ENCODE results near the gene SYCP2L.
"Not testable (repeated sequence)": the region's sequence is repeated elsewhere in the genome, so short reads cannot be mapped to it uniquely, and the experiment has no call there.

The SYCP2L gene

GRCh38 chr6:10957414-10957886 lies 70.6 kb downstream of the SYCP2L start:
- no peak for DNase-seq (ENCODE audit: low spot score)

GRCh38 chr6:10960171-10960570 lies 73.3 kb downstream of the SYCP2L start:
- DNase-seq (ENCODE audit: low spot score) = no peak

- no peak for DNase-seq (ENCODE audit: low spot score)
Observed at GRCh38 chr6:10961837-10962236, 75.0 kb downstream of the SYCP2L start.

GRCh38 chr6:10962673-10963072 lies 75.8 kb downstream of the SYCP2L start:
- no peak for DNase-seq (ENCODE audit: low spot score)

- no peak for DNase-seq (ENCODE audit: low spot score)
Observed at GRCh38 chr6:10963113-10963512, 76.3 kb downstream of the SYCP2L start.

GRCh38 chr6:10964684-10965083 lies 77.8 kb downstream of the SYCP2L start:
- DNase-seq (ENCODE audit: low spot score) = no peak

GRCh38 chr6:10968776-10969175 lies 81.9 kb downstream of the SYCP2L start:
- DNase-seq (ENCODE audit: low spot score) = no peak

- no peak for DNase-seq (ENCODE audit: low spot score)
Observed at GRCh38 chr6:10970731-10971130, 83.9 kb downstream of the SYCP2L start.

GRCh38 chr6:10972196-10972595 lies 85.3 kb downstream of the SYCP2L start:
- no peak for DNase-seq (ENCODE audit: low spot score)

- DNase-seq (ENCODE audit: low spot score) = no peak
Observed at GRCh38 chr6:10976571-10976970, 89.7 kb downstream of the SYCP2L start.

GRCh38 chr6:10977231-10977968 lies 90.5 kb downstream of the SYCP2L start:
- no peak for DNase-seq (ENCODE audit: low spot score)

- DNase-seq (ENCODE audit: low spot score) = no peak
Observed at GRCh38 chr6:10979603-10980002, 92.8 kb downstream of the SYCP2L start.

- no peak for DNase-seq (ENCODE audit: low spot score)
Observed at GRCh38 chr6:10981409-10981808, 94.6 kb downstream of the SYCP2L start.

- DNase-seq (ENCODE audit: low spot score) = not testable (repeated sequence)
Observed at GRCh38 chr6:10984959-10985358, 98.1 kb downstream of the SYCP2L start.

GRCh38 chr6:10989587-10989986 lies 102.7 kb downstream of the SYCP2L start:
- DNase-seq (ENCODE audit: low spot score) = no peak

GRCh38 chr6:10991115-10991514 lies 104.3 kb downstream of the SYCP2L start:
- no peak for DNase-seq (ENCODE audit: low spot score)

- no peak for DNase-seq (ENCODE audit: low spot score)
Observed at GRCh38 chr6:10993896-10994295, 107.0 kb downstream of the SYCP2L start.

GRCh38 chr6:10995114-10995707 lies 108.4 kb downstream of the SYCP2L start:
- no peak for DNase-seq (ENCODE audit: low spot score)

GRCh38 chr6:10999994-11000393 lies 113.1 kb downstream of the SYCP2L start:
- DNase-seq (ENCODE audit: low spot score) = no peak

- no peak for DNase-seq (ENCODE audit: low spot score)
Observed at GRCh38 chr6:11002176-11002575, 115.3 kb downstream of the SYCP2L start.

- DNase-seq (ENCODE audit: low spot score) = not testable (repeated sequence)
Observed at GRCh38 chr6:11003297-11003696, 116.4 kb downstream of the SYCP2L start.

- DNase-seq (ENCODE audit: low spot score) = no peak
Observed at GRCh38 chr6:11006061-11006460, 119.2 kb downstream of the SYCP2L start.

GRCh38 chr6:11007715-11008608 lies 121.1 kb downstream of the SYCP2L start:
- no peak for DNase-seq (ENCODE audit: low spot score)
